NCI-H187 (cell line): ENCODE results near the gene OPCML.

Experiments
- DNase-seq, 2 experiments: peaks; one replicate each; lab custom pipeline; 2025; lab: John Stamatoyannopoulos, UW

OPCML gene

DNA sequence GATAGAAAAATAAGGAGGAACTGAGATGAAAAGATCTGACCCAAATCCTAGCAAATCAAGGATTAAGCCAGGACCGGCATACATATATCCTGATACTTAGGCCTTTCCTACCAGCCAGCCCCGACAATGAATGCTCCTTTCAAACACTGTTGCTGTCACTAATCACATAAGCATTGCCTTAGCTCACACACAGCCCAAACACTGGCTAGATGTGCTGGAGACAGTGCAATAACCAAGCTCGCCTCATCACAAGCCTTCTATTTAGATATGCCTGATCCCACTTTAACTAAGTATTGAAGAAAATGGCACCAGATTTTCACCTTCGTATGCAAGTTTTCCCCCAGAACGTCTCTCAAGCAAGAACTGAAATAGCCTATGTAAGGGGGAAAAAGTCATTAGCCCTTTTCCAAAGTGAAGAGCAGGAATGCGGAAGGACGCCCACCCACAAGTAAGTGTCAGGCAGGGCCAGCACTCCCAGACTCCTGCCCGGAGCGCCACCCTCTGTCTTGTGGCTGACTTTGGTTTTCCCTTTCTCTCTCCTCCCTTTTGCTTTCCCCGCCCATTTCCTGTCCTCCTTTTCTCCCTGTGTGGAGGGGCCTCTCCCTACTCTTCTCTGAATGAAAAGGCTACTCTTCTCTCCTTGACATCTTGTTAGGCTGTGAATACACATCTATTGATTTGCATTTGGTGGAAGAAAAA lies 8.9 kb upstream of the OPCML start:
- DNase-seq: no peak

DNA sequence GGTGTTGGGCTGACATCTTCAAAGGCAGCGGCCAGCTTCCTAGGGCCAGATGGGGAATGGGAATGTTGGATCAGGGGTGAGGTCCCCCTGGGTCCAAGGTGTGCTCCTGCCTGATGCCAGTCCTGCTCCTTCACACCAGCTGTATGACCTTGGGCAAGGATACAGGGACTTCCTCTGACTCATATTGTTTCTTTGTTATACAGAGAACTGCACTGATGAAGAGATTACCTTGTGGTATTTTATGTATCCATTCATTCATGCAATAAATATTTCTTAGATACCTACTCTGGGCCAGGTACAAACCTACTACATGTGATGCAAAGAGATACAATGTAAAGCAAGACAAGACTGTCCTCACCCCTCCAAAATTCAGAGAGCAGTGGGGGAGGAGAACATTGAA lies 3.9 kb upstream of the OPCML start:
- DNase-seq: no peak

DNA sequence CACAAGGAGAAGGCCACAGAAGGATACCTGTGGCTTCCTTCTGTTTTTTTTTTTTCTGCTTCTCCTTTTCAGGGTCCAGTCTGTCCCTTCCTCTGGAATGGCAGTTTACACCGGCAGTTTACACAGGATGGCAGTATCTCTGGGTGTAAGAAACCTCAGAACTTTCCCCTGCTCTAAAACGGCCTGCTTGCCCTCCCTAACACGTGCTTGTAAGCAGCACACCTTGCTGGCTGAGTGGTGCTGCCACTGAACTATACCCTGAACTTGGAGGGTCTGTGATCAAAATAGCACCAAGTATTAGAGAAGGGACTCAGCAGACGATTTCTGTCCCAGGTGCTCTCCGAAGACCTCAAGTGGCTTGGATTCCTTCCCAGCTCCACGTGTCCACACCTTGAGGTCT lies 904 bp upstream of the OPCML start:
- DNase-seq: no peak

DNA sequence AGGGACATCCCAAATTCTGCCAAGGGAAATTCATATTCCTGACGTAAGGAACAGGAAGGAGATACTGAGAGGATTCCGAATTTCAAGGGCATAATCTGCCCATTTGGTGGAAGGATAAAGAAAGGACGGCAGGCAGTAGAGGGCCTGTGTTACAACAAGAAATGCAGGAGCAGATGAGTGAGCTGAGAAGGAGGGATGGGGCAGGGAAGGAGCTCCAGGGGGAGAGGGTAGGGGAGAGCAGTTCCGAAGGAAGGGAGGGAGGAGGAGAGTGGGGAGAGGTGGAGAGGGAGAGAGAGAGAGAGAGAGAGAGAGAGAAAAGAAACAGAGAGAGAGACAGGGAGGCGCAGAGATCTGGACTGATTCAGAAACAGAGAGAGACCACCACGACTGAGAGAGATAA lies 843 bp downstream of the OPCML start:
- DNase-seq: no peak

DNA sequence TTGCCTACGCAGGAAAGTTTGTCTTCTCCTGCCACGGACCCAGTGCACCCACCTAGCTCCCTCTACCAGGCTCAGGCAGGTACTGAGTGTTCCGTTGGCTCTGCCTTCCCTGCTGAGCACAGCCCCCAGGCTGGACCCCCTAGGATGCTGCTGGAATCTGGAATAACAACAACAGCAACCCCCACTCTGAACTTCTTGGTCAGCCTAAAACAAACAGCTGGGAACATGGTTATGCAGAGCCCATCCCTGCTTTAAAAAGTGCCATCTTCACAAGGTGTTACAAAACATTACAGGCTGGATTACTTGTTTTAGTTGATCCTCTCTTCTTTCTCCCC lies 1.8 kb downstream of the OPCML start:
- DNase-seq: no peak

DNA sequence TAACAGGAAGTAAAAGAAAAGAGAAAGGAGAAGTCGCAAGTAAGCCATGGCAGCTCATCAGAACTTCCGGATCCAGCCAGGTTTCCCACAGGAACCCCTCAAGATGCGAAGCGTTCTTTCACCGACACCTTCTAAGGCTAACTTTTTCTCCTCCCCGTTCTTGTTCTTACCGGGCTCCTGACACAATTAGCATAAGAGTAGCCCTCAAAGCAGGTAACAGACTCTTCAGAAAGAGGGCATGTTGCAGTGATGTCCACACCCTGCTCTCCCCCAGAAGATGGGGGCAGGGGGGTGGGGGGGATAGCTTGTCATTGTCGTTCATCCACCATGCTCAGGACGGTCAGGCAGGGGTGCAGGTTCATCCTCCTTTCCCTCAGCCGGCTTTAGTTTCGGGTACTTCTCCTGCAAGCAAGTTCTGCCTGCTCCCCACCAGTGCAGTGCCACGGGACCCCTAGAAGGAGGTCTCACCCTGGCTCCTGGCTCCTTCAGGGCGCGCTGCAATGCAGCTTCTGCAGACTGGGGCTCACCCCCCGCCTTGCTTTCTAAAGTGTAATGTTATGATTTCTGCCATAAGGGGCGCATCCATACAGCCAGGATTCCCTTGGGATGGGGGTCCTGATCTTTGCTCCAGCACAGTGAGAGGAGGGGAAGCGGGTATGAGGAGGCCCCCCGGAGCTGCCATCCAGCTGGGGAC lies 2.3 kb downstream of the OPCML start:
- no peak for DNase-seq

DNA sequence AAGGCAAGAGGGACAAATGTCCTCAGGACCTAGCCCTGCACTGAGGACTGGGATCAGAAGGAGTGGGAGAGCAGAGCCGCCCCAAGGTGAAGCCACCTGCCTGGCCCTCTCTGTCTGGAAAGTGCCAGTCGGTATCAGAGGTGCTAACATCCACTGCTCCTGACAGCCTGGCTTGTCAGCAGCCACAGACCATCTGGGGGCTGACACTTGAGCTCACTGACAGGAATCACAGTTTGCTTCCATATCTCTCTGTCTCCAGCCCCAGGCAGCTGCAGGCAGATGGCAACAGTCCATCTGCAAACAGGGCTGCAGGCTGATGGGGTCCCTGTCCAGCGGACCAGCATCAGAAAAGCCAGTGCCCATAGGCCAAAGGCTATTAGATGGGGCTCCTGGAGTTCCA lies 5.5 kb downstream of the OPCML start:
- no peak for DNase-seq

DNA sequence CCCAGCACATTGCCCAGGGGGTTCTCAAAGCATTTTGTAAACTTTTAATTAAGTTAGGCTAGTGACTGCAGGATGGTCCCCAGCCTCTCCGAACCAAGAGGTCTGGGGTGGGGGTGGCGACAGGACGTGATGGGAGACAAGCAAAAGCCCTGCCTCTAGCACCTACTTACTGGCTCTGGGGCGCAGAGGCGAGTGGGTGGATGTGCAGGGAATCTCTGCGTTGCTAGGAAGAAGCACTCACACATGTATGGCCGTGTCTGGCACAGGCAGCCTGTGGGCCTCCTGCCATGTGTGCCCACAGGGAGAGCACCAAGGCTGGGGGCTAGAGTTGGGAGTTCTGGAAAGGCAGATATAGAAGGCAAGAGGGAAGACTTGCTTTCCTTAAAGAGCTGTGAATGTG lies 6.3 kb downstream of the OPCML start:
- no peak for DNase-seq

DNA sequence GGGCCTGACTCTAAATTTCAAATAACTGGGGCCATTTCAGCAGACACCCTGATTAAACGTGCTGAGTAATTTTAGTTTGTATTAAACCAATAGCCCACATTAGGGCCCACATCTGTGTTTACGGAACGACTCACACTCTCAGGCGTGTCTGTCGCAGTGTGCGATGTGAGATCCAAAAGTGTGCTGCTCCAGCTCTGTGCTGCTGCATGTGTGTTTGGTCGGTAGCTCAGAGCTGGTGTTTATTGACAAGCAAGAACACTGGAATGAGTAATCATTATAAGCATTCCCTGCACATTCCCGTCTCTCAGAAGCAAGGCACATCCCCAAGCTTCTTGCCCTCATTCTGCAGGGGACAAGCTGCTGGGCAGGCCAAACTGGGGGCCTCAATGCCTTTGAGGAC lies 7.8 kb downstream of the OPCML start:
- DNase-seq: no peak

DNA sequence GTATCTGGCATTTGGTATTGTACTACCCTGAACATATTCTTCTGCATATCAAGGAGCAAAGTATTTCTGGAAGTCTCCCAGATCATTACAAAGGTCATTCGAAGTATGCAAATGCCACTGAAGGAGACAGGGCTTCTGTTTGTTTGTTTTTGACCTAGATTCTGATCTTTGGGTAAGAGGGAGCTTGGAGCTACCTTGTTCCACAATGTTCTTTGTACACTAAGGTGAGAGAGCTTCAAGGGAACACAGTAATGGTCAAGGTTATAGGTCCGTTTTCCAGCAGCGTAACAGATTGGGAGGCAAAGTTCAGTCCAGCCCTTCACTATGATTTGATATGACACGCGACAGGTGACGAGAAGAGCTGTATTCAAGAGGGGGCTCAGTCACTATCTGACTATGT lies 10.0 kb downstream of the OPCML start:
- no peak for DNase-seq

DNA sequence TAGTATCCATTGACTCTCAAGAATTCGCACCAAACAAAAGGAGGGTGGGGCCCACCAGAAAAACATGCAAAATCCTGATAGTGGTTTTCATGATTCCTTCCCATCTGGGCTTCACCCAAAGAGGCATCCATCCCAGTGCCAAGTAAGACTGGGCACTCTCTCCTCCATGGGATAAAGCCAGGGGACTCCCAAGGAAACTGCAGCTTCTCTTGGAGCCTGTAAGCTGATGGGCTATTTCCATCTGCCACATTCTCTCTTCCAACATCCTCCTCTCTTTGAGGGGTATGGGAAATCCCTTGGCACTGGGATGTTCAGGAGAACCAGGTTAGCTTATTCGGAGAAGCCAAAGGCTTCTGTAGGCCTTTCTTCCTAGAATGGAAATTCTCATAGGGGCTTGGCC lies 10.8 kb downstream of the OPCML start:
- DNase-seq: no peak

DNA sequence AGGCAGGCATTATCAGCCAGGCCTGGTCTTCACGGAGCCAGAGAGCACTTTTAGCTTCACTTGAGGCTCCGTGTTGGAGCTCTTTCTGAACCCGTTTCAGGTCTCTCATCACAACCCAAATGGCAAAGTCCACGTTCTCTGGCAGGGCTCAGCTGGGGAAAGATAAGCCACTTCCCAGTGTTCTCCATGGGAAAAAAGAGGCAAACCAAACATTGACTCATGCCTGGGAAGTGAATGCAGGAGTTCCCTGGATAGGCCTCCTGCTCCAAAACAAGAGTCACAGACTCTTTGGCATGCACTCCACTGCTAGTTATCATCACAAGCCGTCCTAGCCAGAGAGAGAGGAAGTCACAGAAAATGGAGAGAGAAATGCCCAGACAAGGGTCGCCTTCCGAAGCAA lies 11.6 kb downstream of the OPCML start:
- no peak for DNase-seq

DNA sequence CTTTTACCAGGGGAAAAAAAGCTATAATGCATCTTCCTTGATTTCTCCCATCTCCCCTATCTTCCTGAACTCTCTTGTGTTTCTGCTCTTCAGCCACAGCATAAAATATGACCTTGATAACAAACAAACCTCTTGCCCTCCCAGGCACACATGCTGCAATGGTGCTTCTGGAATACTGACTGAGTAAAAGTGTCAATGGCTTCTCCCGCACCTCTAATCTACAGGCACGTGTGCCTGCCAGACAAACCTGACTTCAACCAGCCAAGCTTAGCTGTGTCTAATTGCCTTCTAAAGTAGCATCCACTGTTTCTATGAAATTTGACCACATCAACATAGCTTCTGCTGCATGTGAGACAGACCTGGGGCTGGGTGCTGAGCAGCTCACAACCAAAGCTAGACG lies 12.7 kb downstream of the OPCML start:
- no peak for DNase-seq

DNA sequence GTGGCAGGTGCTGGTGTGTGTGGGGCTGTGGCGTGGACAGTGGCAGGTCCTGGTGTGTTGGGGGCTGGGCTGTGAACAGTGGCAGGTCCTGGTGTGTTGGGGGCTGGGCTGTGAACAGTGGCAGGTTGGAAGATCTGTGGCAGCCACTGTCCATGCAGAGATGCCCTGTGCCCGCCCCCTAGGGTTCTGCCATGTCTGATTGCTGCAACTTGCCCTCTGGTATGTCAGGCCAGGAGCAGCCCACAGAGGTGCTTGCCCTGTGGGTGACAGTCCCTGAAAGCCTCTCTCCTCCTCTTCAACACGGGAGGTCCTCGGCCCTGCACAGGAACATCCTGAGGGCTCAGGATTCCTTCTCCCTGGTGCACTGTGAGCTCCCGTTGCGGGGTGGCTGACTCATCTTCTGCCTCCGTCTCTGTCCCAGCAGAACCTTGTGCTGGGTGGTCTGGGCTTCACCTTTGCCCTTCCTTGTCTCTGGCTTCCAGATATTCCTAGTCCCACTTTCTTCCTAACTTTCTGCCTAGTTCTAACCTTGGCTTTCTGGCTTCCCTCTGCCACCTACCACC lies 13.5 kb downstream of the OPCML start:
- no peak for DNase-seq

DNA sequence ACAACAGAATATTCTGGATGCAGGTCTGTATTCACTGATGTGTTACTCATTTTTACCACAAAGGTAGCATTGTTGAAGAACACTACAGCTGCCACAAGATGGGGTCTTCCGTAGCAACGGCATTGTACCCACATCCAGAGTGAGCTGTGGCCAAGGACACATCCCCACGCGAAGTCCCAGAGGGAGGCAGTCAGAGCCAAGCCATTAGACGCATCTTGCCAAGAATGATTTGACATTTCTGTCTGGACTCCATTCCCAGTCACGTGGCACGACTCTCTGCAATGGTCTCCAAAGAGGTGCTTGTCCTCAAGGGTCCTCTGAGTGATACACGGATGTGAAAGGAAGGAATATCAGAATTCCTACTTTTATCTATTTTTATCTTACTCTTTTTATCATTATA lies 15.5 kb downstream of the OPCML start:
- no peak for DNase-seq

DNA sequence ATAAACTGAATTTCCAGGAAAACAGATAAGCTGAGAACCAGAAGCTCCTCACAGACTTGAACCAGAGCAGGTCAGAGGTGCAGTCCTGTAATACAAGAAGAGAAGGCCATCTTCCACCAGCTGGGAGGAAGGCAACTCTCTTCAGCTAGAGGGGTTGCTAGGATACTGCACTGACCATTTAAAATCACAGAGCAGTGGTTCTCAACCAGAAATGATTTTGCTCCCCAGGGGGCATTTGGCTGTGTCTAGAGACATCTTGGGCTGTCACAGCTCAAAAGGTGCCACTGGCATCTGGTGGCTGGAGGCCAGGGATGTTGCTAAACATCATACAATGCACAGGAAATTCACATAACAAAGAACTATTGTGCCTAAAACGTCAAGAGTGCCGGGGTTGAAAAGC lies 17.2 kb downstream of the OPCML start:
- no peak for DNase-seq

DNA sequence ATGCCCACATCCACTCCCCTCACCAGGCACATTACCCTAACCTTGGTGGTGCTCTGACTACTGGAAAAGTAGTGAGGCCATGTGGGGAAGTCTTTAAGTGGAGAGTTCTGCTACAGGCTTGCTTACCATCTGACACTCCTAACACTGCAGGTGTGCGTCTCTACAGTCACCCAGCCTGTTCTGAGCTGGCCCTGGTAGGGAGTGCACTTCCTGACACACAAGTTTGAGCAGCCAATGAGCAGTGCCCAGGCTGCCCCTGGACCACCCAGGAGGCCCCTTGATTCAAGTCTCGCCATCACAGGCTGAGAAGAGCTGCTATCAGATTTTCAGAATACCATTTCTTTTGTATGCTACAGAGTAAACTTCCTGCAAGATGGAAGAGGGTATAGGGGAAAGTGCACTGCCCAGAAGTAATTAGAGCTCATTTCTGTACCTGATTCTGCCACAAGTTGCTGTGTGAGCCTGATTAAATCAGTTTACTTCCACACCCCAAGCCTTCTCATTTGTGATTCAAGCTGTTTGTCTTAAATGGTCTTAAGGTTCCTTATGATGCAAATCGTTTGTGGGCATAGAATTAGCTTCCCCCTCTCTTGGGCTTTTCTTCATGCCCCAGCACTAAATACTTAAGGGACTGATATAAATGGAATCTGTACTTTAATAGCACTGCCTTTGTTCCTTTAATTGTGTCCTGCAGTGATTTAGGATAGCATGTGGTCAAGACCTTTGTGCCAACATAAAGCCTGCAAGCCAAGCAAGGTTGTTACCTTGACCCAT lies 22.2 kb downstream of the OPCML start:
- DNase-seq: no peak

DNA sequence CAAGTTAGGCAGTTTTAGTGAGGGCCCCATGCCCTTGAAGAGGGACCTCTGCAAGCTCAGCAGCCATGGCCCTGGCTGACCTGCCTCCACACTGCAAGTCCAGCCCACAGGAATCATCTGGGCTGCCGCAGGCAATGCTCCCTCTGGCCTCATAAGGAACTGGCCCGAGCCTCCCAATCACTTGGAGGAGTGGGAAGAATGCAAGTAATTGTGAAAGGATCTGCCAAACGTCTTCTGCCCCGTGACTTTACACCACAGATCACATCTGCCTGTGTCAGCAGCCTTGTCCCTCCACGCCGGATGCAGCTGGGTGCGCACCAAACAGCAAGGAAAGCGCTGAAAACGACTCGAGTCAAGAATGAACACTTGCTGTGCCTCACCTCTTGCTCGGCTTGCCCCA lies 23.8 kb downstream of the OPCML start:
- DNase-seq: no peak

DNA sequence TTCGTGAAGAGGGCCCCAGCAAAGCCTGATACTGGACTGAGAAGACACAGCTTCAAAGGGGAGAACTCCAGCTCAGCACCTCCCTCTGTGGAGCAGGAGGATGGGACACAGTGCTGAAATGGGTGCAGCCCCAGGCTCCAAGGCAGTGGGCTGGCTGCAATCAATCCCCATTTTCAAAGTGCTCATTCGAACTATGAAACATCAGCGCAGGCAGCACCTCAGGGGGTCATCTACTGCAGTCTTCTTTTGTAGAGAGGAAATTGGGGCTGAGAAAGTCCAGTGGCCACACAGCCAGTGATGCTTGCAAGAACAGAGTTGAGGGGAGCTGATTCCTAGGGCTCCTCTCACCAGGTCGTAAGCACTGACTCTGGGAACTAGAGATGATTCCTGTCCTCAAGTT lies 25.1 kb downstream of the OPCML start:
- DNase-seq: no peak

DNA sequence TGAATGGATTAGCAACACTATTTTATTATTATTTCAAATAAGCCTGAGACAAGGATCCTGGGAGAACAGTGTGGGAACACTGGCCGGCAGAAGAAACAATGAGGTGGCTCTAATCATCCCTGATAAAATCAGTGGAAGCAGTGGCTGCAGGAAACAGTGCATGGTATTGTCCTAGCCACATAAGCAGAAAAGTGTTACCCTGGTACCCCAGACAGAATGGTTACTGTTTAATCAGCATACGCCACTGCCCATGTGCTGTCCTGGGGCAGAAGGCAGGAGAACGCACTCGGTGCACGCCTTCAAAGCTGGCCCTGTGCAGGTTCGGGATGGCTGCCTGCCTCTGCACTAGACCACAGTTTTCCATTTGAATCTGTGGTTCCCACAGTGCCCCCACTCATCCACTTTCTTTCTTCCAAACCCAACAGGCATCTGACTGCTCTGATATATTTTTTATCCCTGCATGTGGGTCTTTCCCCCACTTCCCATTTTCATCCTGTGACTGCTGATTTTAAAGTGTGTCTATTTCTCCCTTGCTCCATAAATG lies 25.7 kb downstream of the OPCML start:
- no peak for DNase-seq

DNA sequence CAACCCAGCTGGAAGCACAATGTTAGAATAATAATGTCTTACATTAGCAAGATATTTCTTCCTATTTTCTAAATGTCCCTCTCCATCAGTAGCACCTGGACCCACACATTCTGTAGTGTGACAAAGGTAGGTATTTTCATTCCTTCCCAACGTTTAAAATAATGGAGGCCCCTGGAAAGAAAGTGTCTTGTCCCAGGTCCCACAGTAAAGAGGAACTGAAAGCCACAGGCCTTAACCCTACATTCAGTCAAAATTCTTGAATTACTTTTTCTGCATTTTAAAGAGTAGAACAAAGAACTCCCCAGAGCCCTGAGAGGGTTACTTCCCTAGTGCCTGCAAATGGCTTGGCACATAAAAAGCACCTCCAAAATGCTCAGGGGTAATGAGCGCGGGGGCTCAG lies 26.3 kb downstream of the OPCML start:
- no peak for DNase-seq

DNA sequence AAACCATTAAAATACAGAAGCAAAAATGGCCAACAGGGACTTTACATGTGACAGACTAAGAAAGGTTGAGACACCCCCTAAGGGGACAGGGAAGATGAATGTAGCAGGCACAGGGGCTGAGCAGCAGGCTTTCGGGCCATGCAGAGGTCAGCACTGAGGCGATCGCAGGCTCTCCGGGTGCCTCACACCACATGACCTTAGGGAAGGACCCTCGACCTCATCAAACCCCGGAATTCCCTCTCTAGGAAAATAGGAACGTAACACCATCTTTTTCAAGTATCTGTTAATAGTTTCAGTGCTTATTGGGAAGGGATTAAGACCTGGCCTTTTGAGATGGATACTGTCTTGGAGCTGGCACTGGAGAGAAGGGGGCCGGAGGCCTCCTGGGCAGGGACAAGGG lies 27.4 kb downstream of the OPCML start:
- no peak for DNase-seq

DNA sequence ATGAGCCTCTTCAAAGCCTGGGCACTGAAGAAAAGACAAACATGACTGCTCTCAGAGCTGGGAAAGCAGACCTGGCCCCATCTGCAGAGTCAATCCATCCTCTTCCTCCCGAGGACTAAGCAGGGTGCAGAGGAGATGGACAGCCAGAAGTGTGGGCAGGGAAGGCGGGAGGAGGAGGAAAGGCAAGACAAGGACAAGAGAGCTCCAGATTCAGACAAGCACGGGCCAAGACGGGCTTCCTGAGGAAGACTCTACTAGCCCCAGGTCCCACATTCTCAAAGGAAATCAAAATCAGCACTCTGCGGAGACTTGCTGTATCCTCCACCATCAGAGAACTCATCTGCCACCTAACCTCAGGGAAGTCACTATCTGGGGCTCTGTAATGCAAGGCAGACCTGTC lies 28.5 kb downstream of the OPCML start:
- no peak for DNase-seq
